Measurements from ENCODE around the gene CD209.

CD209 gene

DNA sequence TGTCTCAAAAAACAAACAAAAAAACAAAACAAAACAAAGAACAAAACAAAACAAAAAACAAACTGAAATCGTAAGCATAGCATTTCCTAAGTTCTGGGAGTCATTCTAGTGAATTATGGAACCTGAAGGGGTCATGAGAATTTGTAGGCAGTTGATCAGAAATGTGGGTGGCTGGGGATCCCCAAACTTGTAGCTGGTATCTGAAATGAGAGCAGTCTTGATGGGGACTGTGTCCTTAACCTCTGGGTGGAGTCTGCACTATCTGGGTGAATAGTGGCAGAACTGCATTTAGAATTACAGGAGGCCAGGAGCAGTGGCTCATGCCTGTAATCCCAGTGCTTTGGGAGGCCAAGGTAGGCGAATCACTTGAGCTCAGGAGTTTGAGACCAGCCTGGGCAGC lies 21.5 kb downstream of the CD209 start:
- no peak for TF ChIP-seq SIN3A (IDR thresholded peaks at IDR 0.05; ENCODE audit: borderline replicate concordance, insufficient read depth, low read length)

DNA sequence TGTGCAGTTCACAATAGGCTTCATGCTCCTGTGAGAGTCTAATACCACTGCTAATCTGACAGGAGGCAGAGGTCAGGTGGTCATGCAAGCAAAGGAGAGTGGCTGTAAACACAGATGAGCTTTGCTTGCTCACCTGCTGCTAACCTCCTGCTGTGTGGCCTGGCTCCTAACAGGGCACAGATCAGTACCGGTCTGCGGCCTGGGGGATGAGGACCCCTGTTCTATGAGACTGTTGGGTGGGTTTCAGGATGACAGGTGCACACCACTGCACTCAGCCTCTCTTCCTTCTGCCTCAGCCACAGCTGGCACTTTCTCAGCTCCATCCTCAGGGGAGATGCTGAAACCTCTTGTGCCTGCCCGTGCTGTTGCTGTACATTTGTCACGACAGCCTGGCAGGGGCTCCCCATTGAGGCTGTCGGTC lies 25.1 kb downstream of the CD209 start:
- TF ChIP-seq SIN3A (IDR thresholded peaks at IDR 0.05; ENCODE audit: borderline replicate concordance, insufficient read depth, low read length) (no peak), FOXP2 (optimal IDR thresholded peaks at IDR 0.05; ENCODE audit: borderline replicate concordance, extremely low read depth, extremely low read length, insufficient read depth) (no peak), POLR2AphosphoS5 (IDR thresholded peaks at IDR 0.05; ENCODE audit: low read depth, low read length) (no peak), TAF1 (IDR thresholded peaks at IDR 0.05; ENCODE audit: borderline replicate concordance, insufficient read depth, low read length) (no peak)
- TF ChIP-seq, protein P1, sequence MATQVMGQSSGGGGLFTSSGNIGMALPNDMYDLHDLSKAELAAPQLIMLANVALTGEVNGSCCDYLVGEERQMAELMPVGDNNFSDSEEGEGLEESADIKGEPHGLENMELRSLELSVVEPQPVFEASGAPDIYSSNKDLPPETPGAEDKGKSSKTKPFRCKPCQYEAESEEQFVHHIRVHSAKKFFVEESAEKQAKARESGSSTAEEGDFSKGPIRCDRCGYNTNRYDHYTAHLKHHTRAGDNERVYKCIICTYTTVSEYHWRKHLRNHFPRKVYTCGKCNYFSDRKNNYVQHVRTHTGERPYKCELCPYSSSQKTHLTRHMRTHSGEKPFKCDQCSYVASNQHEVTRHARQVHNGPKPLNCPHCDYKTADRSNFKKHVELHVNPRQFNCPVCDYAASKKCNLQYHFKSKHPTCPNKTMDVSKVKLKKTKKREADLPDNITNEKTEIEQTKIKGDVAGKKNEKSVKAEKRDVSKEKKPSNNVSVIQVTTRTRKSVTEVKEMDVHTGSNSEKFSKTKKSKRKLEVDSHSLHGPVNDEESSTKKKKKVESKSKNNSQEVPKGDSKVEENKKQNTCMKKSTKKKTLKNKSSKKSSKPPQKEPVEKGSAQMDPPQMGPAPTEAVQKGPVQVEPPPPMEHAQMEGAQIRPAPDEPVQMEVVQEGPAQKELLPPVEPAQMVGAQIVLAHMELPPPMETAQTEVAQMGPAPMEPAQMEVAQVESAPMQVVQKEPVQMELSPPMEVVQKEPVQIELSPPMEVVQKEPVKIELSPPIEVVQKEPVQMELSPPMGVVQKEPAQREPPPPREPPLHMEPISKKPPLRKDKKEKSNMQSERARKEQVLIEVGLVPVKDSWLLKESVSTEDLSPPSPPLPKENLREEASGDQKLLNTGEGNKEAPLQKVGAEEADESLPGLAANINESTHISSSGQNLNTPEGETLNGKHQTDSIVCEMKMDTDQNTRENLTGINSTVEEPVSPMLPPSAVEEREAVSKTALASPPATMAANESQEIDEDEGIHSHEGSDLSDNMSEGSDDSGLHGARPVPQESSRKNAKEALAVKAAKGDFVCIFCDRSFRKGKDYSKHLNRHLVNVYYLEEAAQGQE (IDR thresholded peaks at IDR 0.05; ENCODE audit: insufficient read depth in 1 of 2, low read depth in 2 of 2, low read length in 2 of 2) = no peak

DNA sequence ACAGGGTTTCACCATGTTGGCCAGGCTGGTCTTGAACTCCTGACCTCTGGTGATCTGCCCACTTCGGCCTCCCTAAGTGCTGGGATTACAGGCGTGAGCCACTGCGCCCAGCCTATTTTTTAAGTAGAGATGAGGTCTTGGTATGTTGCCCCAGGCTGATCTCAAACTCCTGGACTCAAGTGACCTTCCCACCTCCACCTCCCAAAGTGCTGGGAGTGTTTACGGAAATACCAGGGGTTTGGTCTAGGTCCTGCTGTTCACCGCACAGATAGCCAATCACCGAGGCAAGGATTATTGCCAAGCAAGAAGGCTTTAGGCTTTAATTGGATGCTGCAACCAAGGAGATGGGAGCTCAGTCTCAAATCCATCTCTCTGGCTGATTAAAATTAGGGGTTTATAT lies 27.0 kb downstream of the CD209 start:
- TF ChIP-seq POLR2AphosphoS5 (IDR thresholded peaks at IDR 0.05; ENCODE audit: low read depth, low read length) (no peak), FOXP2 (optimal IDR thresholded peaks at IDR 0.05; ENCODE audit: borderline replicate concordance, extremely low read depth, extremely low read length, insufficient read depth) (no peak), SIN3A (IDR thresholded peaks at IDR 0.05; ENCODE audit: borderline replicate concordance, insufficient read depth, low read length) (no peak), TAF1 (IDR thresholded peaks at IDR 0.05; ENCODE audit: borderline replicate concordance, insufficient read depth, low read length) (no peak)
- TF ChIP-seq, protein P1 (IDR thresholded peaks at IDR 0.05; ENCODE audit: insufficient read depth in 1 of 2, low read depth in 2 of 2, low read length in 2 of 2) = no peak

GRCh38 chr19:7718668-7719067 lies 28.7 kb downstream of the CD209 start:
- TF ChIP-seq, protein P1 (IDR thresholded peaks at IDR 0.05; ENCODE audit: insufficient read depth in 1 of 2, low read depth in 2 of 2, low read length in 2 of 2) = no peak
- no peak for TF ChIP-seq FOXP2 (optimal IDR thresholded peaks at IDR 0.05; ENCODE audit: borderline replicate concordance, extremely low read depth, extremely low read length, insufficient read depth)
- TF ChIP-seq SIN3A (IDR thresholded peaks at IDR 0.05; ENCODE audit: borderline replicate concordance, insufficient read depth, low read length) = no peak
- TF ChIP-seq POLR2AphosphoS5 (IDR thresholded peaks at IDR 0.05; ENCODE audit: low read depth, low read length) = no peak
- no peak for TF ChIP-seq TAF1 (IDR thresholded peaks at IDR 0.05; ENCODE audit: borderline replicate concordance, insufficient read depth, low read length)

DNA sequence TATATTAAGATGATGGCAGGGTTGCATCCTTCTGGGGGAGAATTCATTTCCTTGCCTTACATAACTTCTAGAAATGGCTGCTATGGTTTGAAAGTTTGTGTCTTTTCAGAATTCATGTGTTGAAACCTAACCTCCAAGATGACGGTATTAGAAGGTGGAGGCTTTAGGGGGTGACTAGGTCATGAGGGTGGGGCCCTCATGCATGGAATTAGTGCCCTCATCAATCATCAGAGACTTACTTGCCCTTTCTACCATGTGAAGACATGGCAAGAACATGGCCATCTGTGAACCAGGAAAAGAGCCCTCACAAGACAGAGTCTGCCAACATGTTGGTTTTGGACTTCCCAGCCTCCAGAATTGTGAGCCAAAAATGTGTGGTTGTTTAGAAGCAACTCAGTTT lies 30.6 kb downstream of the CD209 start:
- TF ChIP-seq, protein P1 (IDR thresholded peaks at IDR 0.05; ENCODE audit: insufficient read depth in 1 of 2, low read depth in 2 of 2, low read length in 2 of 2) = no peak
- TF ChIP-seq FOXP2 (optimal IDR thresholded peaks at IDR 0.05; ENCODE audit: borderline replicate concordance, extremely low read depth, extremely low read length, insufficient read depth) = no peak
- no peak for TF ChIP-seq TAF1 (IDR thresholded peaks at IDR 0.05; ENCODE audit: borderline replicate concordance, insufficient read depth, low read length)
- TF ChIP-seq POLR2AphosphoS5 (IDR thresholded peaks at IDR 0.05; ENCODE audit: low read depth, low read length) = no peak
- TF ChIP-seq SIN3A (IDR thresholded peaks at IDR 0.05; ENCODE audit: borderline replicate concordance, insufficient read depth, low read length) = no peak

Data from PFSK-1 (cell line).